Heart left ventricle (tissue), 16 donors: ENCODE measurements around the gene MKLN1. TPM values are rescaled to one million over a fixed set of nuclear protein-coding genes. Genes with fewer than 3 reads are reported as not detected.
A peak's percentile ranks its signal among the peaks of the same experiment; 100 is the strongest.

ENCODE experiments used
- ATAC-seq, 4 donors: fragments of 200-7000 bp; cut with Tn5 transposase; one replicate each; pipeline ENCODE4 v1.9.1; 2020 to 2022; ENCODE audit warnings: moderate library complexity in 4 of 4, mild to moderate bottlenecking in 3 of 4, moderate number of reproducible peaks in 1 of 4
- DNase-seq, 5 donors: peaks; one replicate each; pipeline ENCODE4 v3.0.0-alpha.2; 2020
- H3K27ac ChIP-seq, 12 donors: fragments of 200-600 bp; sonication (generic) in 4 of 12; one replicate each; pipeline versions ENCODE4 v1.5.0 to v1.8.0; 2016 to 2022; ENCODE audit warnings: mild to moderate bottlenecking in 2 of 12
- H3K27me3 ChIP-seq, 9 donors: fragments of 200-600 bp; sonication (generic) in 2 of 9; one replicate each; pipeline versions ENCODE4 v1.5.1 to v1.8.0; 2016 to 2022; ENCODE audit warnings: mild to moderate bottlenecking in 3 of 9
- H3K36me3 ChIP-seq, 9 donors: fragments of 200-600 bp; sonication (generic) in 2 of 9; one replicate each; pipeline versions ENCODE4 v1.5.0 to v1.8.0; 2018 to 2022; ENCODE audit warnings: mild to moderate bottlenecking in 2 of 9
- H3K4me1 ChIP-seq, 12 donors: fragments of 200-600 bp; sonication (generic) in 4 of 12; one replicate each; pipeline versions ENCODE4 v1.5.0 to v1.8.0; 2016 to 2022; ENCODE audit warnings: mild to moderate bottlenecking in 3 of 12
- H3K4me3 ChIP-seq, 12 donors: fragments of 200-600 bp; sonication (generic) in 4 of 12; one replicate each; pipeline versions ENCODE4 v1.5.0 to v1.8.0; 2017 to 2022; ENCODE audit warnings: mild to moderate bottlenecking in 9 of 12, moderate library complexity in 4 of 12
- H3K9me3 ChIP-seq, 12 donors: fragments of 200-600 bp; sonication (generic) in 4 of 12; one replicate each; pipeline versions ENCODE4 v1.5.0 to v1.8.0; 2016 to 2022; ENCODE audit warnings: mild to moderate bottlenecking in 1 of 12
- POLR2A ChIP-seq, 2 donors: fragments of 450-650 bp; IDR thresholded peaks; one replicate each; pipeline ENCODE4 v1.6.1; 2017; ENCODE audit warnings: antibody characterized with exemption in 2 of 2, mild to moderate bottlenecking in 2 of 2, moderate library complexity in 2 of 2
- WGBS, 4 donors: extraction: QIAGEN DNeasy Blood & Tissue Kit in 2 of 4; methylation state at CpG; one replicate each; pipeline versions ENCODE4 v1.1.5 to v1.1.7; 2013 to 2018; 5-methylcytosine and 5-hydroxymethylcytosine counted together
- intact Hi-C, 10 donors: fragments of 100-400 bp; cut with DNase I; formaldehyde crosslinking; loops; one replicate each; pipeline versions ENCODE4 v1.11.1 to v1.14.2; 2022
- polyA plus RNA-seq, 2 donors: library from polyadenylated mRNA; stranded (reverse); fragments of 200-250 nt; gene quantifications; one replicate each; pipeline ENCODE4 v1.2.3, GENCODE V29; 2013
- total RNA-seq, 9 donors: library from RNA; depleted of rRNA in 2 of 9; stranded (reverse); fragments of >200 nt in 2 of 9; fragmentation: NEBNext Ultra II Directional in 3 of 9; extraction: Animal tissue kit (Norgen Biotek cat#: 25700) in 3 of 9; gene quantifications; one replicate each; pipeline versions ENCODE4 v1.1.0 to v1.2.4, GENCODE V29; 2016 to 2023
- TF ChIP-seq, protein P1 (sequence below), 12 donors: fragments of 200-600 bp; sonication (generic) in 4 of 12; IDR thresholded peaks; one replicate each; pipeline versions ENCODE4 v1.5.0 to v1.8.0; 2018 to 2022; ENCODE audit warnings: antibody characterized with exemption in 12 of 12, mild to moderate bottlenecking in 5 of 12
- donor health status: ischemic (EF 13 %, LVEDD 7.1; RV severe dilation, severe dysfunction).
- donor health status: healthy with polysubstance abuse.
- donor health status: DM: no; HTN: yes; CAD: no.
- donor health status: DM: no; HTN: no; CAD: no.
- donor health status: ischemic (EF 25% LVEDD 6.9; RV normal size, moderate dysfunction).
- donor health status: ischemic (EF 25% LVEDD 5.7; RV mildly dilated, moderate dysfunction).
- donor health status: healthy.
- donor health status: DM: yes; HTN: yes; CAD: no.
- donor health status: ischemic (EF 35%, LVEDD 5.7; RV mildly dilated, moderate dysfunction).
- donor health status: nonischemic (EF 11% LVEDD 7.7; RV severe dilation, severe dysfunction).
- donor health status: DM: yes; HTN: yes; CAD: no.
- donor health status: PGD.
- donor health status: ischemic (EF 29% LVEDD 5.4; RV normal size, mild dysfunction).
- donor health status: nonischemic (EF 23%, LVEDD 6.1; RV moderate dilation, normal function).

The MKLN1 gene
- total and polyA plus RNA-seq, 11 donors: 11.5 to 49.7 (median 37.6) TPM

DNA sequence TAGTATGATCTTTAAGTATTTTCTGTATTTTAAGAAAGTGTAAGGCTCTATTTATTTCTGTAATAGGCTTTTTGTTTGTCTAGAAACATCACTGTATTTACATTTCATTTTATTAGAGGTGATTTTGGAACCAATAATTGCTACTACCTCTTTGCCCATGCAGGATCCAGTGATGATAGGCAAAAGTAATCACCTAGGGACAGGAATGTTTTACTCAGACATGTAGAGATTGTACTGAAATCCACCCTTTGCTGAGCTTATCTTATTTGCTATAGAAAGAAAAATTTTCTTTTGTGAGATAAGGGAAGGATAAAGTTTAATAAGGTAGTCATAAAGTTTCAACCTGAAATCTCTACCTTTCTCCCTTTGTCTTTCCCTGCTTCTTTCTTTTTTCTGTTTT is 73.5 kb downstream of the MKLN1 start:
- peaks cover 0 to 28% (median 16%) of the 10 kb centered on the region in 12 donors for H3K4me1 ChIP-seq
- H3K27ac ChIP-seq: peak overlapping the region; percentile 1 to 62 (median 36)
- no peak overlapping the region for H3K4me3 ChIP-seq
- no peaks in the 10 kb centered on the region for H3K27me3 ChIP-seq
- DNase-seq (no peak), ATAC-seq (no peak)
- intact Hi-C loops: loop anchor here in 3 of 10 donors (5.0 to 10.0 kb wide), 3 partner anchors 66 to 76 kb away; partner anchors contain the start of gene MKLN1 (in 2 of the 3)
- peaks cover 0 to 51% (median 33%) of the 10 kb centered on the region in 9 donors for H3K36me3 ChIP-seq
- peaks cover 0 to 16% (median 8%) of the 10 kb centered on the region in 12 donors for H3K9me3 ChIP-seq
- TF ChIP-seq POLR2A (IDR thresholded peaks at IDR 0.05): no peak
- TF ChIP-seq, protein P1, sequence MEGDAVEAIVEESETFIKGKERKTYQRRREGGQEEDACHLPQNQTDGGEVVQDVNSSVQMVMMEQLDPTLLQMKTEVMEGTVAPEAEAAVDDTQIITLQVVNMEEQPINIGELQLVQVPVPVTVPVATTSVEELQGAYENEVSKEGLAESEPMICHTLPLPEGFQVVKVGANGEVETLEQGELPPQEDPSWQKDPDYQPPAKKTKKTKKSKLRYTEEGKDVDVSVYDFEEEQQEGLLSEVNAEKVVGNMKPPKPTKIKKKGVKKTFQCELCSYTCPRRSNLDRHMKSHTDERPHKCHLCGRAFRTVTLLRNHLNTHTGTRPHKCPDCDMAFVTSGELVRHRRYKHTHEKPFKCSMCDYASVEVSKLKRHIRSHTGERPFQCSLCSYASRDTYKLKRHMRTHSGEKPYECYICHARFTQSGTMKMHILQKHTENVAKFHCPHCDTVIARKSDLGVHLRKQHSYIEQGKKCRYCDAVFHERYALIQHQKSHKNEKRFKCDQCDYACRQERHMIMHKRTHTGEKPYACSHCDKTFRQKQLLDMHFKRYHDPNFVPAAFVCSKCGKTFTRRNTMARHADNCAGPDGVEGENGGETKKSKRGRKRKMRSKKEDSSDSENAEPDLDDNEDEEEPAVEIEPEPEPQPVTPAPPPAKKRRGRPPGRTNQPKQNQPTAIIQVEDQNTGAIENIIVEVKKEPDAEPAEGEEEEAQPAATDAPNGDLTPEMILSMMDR (IDR thresholded peaks at IDR 0.05): no peak

DNA sequence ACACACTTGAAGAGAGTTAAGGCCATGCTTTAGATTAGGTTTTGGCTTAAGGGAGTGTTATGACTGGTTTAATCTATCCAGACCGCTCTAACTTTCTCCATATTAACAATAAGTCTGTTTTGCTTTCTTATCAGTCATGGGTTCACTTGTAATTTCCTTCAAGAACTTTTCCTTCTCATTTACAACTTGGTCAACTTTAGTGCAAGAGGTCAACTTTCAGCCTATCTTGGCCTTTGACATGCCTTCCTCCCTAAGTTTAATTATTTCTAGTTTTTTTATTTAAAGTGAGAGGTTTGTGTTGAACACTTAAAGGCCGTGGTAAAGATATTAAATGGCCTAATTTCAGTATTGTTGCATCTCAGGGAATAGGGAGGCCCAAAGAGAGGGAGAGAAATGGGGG is 75.6 kb downstream of the MKLN1 start:
- Histone ChIP-seq H3K27me3 (no peaks in the 10 kb centered on the region), H3K4me3 (no peak overlapping the region), H3K9me3 (peaks cover 0 to 16% (median 8%) of the 10 kb centered on the region in 12 donors), H3K4me1 (peaks cover 0 to 39% (median 26%) of the 10 kb centered on the region in 12 donors), H3K27ac (no peak overlapping the region), H3K36me3 (peaks cover 0 to 38% (median 20%) of the 10 kb centered on the region in 9 donors)
- ATAC-seq (no peak), DNase-seq (no peak)
- TF ChIP-seq POLR2A (IDR thresholded peaks at IDR 0.05): no peak
- TF ChIP-seq, protein P1 (IDR thresholded peaks at IDR 0.05): no peak
- intact Hi-C loops: loop anchor here in 3 of 10 donors (5.0 to 10.0 kb wide), 3 partner anchors 69 to 79 kb away; partner anchors contain the start of gene MKLN1 (in 2 of the 3)
- WGBS, 4 donors: 95 to 97% (median 96%) methylated on average over 2 of the region's 2 CpGs

DNA sequence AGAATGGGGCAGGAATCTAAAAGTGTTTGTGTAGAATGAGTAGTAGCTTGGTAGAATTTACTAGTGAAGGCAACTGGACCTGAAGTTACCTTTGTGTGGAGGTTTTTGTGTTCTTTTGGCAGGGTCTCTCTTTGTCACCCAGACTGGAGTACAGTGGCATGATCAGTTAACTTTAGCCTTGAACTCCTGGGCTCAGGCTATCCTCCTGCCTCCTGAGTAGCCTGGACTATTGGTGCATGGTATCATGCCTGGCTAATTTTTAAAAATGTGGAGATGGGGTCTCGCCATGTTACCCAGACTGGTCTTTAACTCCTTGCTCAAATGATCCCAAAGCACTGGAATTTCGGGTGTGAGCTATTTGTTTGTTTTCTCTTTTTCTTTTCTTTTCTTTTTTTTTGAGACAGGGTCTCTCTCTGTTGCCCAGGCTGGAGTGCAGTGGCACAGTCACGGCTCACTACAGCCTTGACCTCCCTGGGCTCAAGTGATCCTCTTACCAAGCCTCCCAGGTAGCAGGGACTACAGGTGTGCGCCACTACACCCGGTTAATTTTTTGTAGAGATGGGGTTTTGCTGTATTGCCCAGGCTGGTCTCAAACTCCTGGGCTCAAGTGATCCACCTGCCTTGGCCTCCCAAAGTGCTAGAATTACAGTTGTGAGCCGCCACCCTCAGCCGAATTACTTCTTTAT is 76.7 kb downstream of the MKLN1 start:
- 97 to 98% (median 98%) methylated on average over 7 of the region's 7 CpGs for WGBS, 4 donors
- H3K36me3 ChIP-seq: peaks cover 0 to 27% (median 12%) of the 10 kb centered on the region in 9 donors
- H3K4me1 ChIP-seq: peaks cover 0 to 42% (median 26%) of the 10 kb centered on the region in 12 donors
- DNase-seq (no peak), ATAC-seq (no peak)
- intact Hi-C loops: loop anchor here in 3 of 10 donors (5.0 to 10.0 kb wide), 3 partner anchors 70 to 80 kb away; partner anchors contain the start of gene MKLN1 (in 2 of the 3)
- TF ChIP-seq, protein P1 (IDR thresholded peaks at IDR 0.05): no peak
- TF ChIP-seq POLR2A (IDR thresholded peaks at IDR 0.05): no peak
- H3K27ac ChIP-seq: no peak overlapping the region
- no peaks in the 10 kb centered on the region for H3K27me3 ChIP-seq
- no peak overlapping the region for H3K4me3 ChIP-seq
- peaks cover 0 to 16% (median 8%) of the 10 kb centered on the region in 12 donors for H3K9me3 ChIP-seq

DNA sequence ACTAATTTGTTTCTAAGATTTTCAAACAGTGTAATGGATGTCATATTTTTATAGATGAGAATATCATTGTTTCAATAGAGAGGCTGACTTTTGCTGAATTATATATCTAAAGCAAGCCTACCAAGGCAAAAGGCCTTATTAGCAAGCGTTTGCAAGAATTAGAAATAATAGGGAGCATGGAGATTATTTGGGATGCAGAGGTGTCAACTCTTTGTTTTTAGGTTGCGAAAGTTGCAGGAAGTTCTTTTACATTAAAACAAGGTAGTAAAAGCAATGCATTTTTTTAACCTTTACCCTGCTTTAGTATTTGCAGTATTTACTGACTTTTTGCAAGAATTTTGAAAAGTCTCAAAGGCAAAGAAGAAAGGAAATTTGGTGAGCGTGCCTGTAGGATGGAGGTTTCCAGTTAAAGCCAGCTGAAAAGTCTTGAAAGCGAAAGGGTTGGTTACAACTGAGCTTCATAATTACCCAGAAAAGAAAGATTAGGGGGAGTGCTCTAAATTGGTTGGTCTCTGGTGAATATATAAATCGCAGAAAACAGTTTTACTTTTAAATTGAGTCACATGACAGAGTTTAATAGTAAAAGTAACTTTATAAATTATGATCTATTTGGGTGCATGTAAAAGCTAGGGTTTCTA is 81.6 kb downstream of the MKLN1 start:
- intact Hi-C loops: loop anchor here in 2 of 10 donors (10.0 kb wide), 2 partner anchors 74 to 84 kb away; partner anchors contain the start of gene MKLN1 (in 1 of the 2)
- WGBS, 4 donors: 87 to 90% (median 89%) methylated on average over 5 of the region's 5 CpGs
- H3K36me3 ChIP-seq: peaks cover 0 to 45% (median 31%) of the 10 kb centered on the region in 9 donors

More for the DNA sequence above, 81.6 kb downstream of the MKLN1 start:
- no peak for ATAC-seq
- Histone ChIP-seq H3K4me1 (peaks cover 0 to 21% (median 8%) of the 10 kb centered on the region in 12 donors), H3K27me3 (no peaks in the 10 kb centered on the region), H3K4me3 (no peak overlapping the region), H3K27ac (no peak overlapping the region), H3K9me3 (no peaks in the 10 kb centered on the region)
- DNase-seq: no peak
- TF ChIP-seq, protein P1 (IDR thresholded peaks at IDR 0.05): no peak
